Measurements from ENCODE around the gene TAS2R40.
"Not testable (repeated sequence)": the region's sequence is repeated elsewhere in the genome, so short reads cannot be mapped to it uniquely, and the experiment has no call there.

The TAS2R40 gene

DNA sequence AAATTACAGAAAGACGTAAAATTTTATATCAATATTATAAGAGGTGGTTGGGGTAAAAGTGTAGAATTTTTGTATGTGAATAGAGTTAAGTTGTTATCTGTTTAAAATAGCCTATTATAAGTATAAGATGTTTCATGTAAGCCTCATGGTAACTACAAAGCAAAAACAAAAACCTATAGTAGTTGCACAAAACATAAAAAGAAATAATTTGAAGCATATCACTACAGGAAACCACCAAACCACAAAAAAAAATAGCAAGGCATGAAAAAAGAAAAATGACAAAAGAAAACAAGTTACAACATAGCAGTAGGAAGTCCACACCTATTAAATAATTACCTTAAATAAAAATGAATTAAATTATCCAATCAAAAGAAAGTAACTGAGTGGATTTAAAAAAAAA, 29.0 kb downstream of the TAS2R40 start:
- no peak for DNase-seq (ENCODE audit: low spot score)

- no peak for DNase-seq (ENCODE audit: low spot score)
These were observed 30.2 kb downstream of the TAS2R40 start for GRCh38 chr7:143252006-143252405.

GRCh38 chr7:143255564-143255963, 33.7 kb downstream of the TAS2R40 start:
- DNase-seq (ENCODE audit: low spot score): no peak

DNA sequence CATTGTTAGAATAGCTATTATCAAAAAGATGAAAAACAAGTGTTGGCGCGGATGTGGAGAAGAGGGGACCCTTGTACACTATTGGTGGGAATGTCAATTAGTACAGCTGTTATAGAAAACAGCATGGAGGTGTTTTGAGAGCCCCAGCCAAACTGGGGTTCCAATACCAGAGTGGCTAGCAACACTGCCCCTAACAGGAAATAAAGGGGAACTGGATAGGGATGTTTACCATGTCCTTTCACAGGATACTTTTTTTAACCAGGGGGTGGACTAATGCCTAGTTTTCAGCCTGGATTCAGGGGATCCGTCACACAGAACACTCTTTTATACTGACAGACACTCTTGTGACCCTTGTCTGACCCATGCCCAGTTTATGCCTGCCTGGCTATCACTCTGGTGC, 34.5 kb downstream of the TAS2R40 start:
- DNase-seq (ENCODE audit: low spot score): no peak

GRCh38 chr7:143256932-143257331, 35.1 kb downstream of the TAS2R40 start:
- DNase-seq (ENCODE audit: low spot score): no peak

DNA sequence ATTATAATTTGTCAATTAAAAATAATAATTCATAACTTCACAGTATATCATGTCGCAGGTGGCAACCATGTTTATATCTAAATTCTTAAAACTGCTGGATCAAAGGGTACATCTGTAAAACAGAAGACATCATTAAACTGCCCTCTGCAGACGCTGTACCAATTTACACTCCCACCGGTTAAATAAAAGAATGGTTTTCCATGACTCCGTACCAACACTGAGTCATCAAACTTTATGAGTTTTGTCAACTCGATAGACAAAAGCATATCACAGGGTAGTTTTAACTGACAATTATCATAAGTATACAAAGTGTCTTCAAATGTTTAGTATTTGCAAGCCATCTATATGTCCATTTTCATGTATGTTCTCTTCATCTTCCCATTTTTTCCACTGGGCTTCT, 35.7 kb downstream of the TAS2R40 start:
- peak; percentile 79 for DNase-seq (ENCODE audit: low spot score)

- no peak for DNase-seq (ENCODE audit: low spot score)
These were observed 37.0 kb downstream of the TAS2R40 start for GRCh38 chr7:143258831-143259230.

- peak; percentile 82 for DNase-seq (ENCODE audit: low spot score)
These were observed 37.9 kb downstream of the TAS2R40 start for GRCh38 chr7:143259765-143260164.

GRCh38 chr7:143261901-143262300, 40.1 kb downstream of the TAS2R40 start:
- DNase-seq (ENCODE audit: low spot score): no peak

DNA sequence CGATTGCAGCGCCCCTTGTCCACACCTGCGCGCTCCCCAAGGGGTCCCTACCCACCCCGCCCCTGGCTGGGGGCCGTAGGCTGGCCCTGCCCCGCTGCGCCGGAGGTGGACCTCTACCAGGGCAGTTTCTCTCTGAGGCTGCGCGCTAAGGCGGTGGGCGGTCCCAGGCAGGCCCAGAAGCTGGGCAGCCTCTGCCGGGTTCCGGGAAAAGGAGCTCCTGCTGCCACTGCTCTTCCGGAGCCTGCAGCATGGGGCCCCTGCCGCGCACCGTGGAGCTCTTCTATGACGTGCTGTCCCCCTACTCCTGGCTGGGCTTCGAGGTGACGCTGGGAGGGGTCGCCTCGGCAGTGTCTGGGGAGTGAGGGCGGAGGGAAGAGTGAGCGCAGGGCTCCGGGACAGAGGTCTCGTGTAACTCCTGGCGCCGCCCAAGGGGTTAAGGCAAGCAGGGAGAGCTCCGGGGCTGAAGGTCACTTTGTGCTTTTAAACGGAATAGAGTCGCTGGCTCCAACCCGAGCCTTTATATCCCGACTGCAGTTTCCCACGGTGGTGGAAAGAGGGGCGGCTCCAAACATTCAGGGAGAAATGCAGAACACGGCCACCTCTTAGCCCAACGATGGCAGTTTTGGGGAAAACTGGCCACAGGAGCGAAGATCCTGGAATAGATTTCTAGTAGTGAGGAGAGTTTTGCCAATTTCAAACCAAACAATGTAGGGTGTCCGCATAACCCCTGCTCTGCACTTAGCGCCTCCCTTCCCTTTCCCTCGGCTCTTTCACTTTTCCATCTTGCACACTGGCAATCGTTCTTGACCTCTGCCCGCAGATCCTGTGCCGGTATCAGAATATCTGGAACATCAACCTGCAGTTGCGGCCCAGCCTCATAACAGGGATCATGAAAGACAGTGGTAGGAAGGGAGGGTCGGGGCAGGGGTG, 41.7 kb downstream of the TAS2R40 start, which contains the start of gene GSTK1:
Gene GSTK1, plus strand, starts transcription at position 176 of the 930 bp plus-strand sequence. Its CDS starts 73 bp downstream, at position 249.
- peak; percentile 84 for DNase-seq (ENCODE audit: low spot score)

DNA sequence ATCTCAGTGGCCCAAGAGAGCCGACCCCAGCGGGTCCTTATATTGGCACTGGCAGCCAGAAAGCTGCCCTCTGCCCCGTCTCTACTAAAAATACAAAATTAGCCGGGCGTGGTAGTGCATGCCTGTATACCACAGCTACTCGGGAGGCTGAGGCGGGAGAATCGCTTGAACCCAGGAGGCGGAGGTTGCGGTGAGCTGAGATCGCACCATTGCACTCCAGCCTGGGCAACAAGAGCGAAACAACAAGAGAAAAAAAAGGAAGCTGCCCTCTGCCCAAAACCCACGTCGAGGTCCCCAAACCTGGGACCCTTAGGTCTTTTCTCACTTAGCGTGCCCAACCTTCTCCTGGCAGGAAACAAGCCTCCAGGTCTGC, 42.3 kb downstream of the TAS2R40 start:
- not testable (repeated sequence) for DNase-seq (ENCODE audit: low spot score)

- DNase-seq (ENCODE audit: low spot score): no peak
These were observed 43.3 kb downstream of the TAS2R40 start for GRCh38 chr7:143265017-143265693.

- no peak for DNase-seq (ENCODE audit: low spot score)
These were observed 47.4 kb downstream of the TAS2R40 start for GRCh38 chr7:143269251-143269650.

- DNase-seq (ENCODE audit: low spot score): no peak
These were observed 49.4 kb downstream of the TAS2R40 start for GRCh38 chr7:143271240-143271639.
